ENCODE data around the gene OPN1SW. TPM values are rescaled to one million over a fixed set of nuclear protein-coding genes. Genes with fewer than 3 reads are reported as not detected.
A peak's percentile ranks its signal among the peaks of the same experiment; 100 is the strongest.

Gene OPN1SW
- total and polyA plus RNA-seq, 9 of the 15 experiments (the other 6 are each of a cell fraction or from before 2014, with no cell fraction given) = 0.84 to 1.0 TPM; not detected in 7

DNA sequence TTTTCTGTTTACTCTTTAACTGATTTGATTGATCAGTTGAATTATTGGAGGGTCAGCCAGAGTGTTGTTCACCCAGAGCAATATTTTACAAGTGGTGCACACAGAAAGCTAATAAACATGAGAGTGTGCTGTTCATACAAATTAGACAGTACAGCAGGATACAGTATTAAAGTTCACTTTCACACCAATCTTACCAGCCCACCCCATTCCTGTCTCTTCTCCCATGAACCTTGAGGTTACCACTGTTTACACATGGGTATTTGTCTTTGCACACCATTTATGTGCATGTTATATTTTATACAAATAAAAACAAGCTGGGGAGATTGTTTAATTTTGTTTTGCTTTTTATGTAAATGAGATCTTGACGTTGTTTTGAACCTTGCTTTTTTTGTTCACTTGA, 29.9 kb downstream of the OPN1SW start:
- Histone ChIP-seq H3K36me3 (ENCODE audit: control insufficient read depth, insufficient read depth, low read length) (peaks cover 93% of the 10 kb centered on the region), H3K27me3 (ENCODE audit: control insufficient read depth in 2 of 2, insufficient read depth in 2 of 2, low read length in 2 of 2) (no peaks in the 10 kb centered on the region), H3K9ac (ENCODE audit: insufficient read depth in 1 of 2, low read depth in 2 of 2, low read length in 2 of 2) (no peak overlapping the region), H3K4me2 (ENCODE audit: insufficient read depth, low read length) (no peak overlapping the region), H3K27ac (ENCODE audit: extremely low read depth, low read depth, low read length) (no peak overlapping the region), H3K9me3 (replicated peaks; ENCODE audit: control insufficient read depth, insufficient read depth, low read depth, low read length) (no peaks in the 10 kb centered on the region), H3K9me1 (ENCODE audit: control insufficient read depth, insufficient read depth, low read length) (peaks cover 5% of the 10 kb centered on the region), H3K4me1 (replicated peaks in 1 of 2; ENCODE audit: control insufficient read depth in 2 of 2, insufficient read depth in 2 of 2, low read length in 2 of 2) (peaks cover 9 to 43% of the 10 kb centered on the region in 2 experiments; a peak in 4 of 5 replicates), H3K79me2 (ENCODE audit: control insufficient read depth, insufficient read depth, low read length) (peaks cover 98% of the 10 kb centered on the region), H2AFZ (ENCODE audit: low read depth, low read length) (no peak overlapping the region), H3K4me3 (no peak overlapping the region), H4K20me1 (replicated peaks; ENCODE audit: control insufficient read depth, insufficient read depth, low read length) (peaks cover 65% of the 10 kb centered on the region)
- in situ Hi-C loops (cut with MboI) = no loop called here
- POLR2A ChIA-PET = interaction anchor here (0.5 to 1.5 kb wide), 9 partner anchors 9 to 608 kb away, joined by 3 to 6 read pairs (median 4); partner anchors contain the start of gene AHCYL2
- ATAC-seq (no peak), FAIRE-seq (no peak), DNase-seq (ENCODE audit: extremely low read depth in 1 of 4, low spot score in 3 of 4) (no peak)
- CTCF ChIA-PET (ENCODE audit: low intra/inter-chr PET ratio) = no interaction called here
- 68% methylated on average over 1 of the region's 1 CpG for WGBS (ENCODE audit: insufficient coverage, low coverage, missing lambda C conversion rate)
- no TSS peak for BruUV-seq (replicated peaks)
- TF ChIP-seq ZNF384 (IDR thresholded peaks at IDR 0.05; ENCODE audit: low read depth, low read length) (no peak), PHB (CRISPR knock-in tag; IDR thresholded peaks at IDR 0.05) (no peak), CREB1 (IDR thresholded peaks at IDR 0.05) (no peak), CREB1 (CRISPR knock-in tag; IDR thresholded peaks at IDR 0.05) (no peak), ZC3H8 (IDR thresholded peaks at IDR 0.05) (no peak), ARID1B (IDR thresholded peaks at IDR 0.05) (no peak)
- intact Hi-C loops (cut with micrococcal nuclease) = no loop called here

DNA sequence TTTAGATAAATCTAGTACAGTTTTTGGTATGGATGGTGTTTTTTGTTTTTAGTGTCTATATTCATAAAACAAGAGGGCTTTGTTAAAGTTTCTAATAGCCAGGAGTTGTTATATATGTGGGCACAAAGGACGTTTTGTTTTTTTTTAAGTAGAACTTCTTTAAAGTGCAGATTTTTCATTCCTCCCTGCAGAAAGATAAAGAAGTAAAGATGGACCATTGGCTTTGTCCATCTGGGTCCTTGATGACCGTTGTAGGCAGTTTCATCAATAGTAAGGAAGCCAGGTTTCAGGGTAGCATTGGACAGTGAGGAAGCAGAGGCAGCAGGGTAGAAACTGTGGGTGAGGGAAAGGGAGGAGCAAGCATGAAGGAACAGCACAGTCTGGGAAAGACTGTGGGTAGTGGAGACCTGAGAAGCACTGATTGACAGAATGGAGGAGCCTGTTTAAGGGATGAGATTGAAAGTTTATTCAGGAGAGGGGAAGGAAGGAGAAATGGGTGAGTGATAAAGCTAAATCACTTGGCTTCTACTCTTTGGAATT, 31.2 kb downstream of the OPN1SW start:
- H3K9me1 ChIP-seq (ENCODE audit: control insufficient read depth, insufficient read depth, low read length) = peaks cover 5% of the 10 kb centered on the region
- H3K4me3 ChIP-seq = no peak overlapping the region
- H2AFZ ChIP-seq (ENCODE audit: low read depth, low read length) = no peak overlapping the region
- H4K20me1 ChIP-seq (replicated peaks; ENCODE audit: control insufficient read depth, insufficient read depth, low read length) = peaks cover 77% of the 10 kb centered on the region
- ATAC-seq (no peak), DNase-seq (ENCODE audit: extremely low read depth in 1 of 4, low spot score in 3 of 4) (no peak), FAIRE-seq (no peak)
- peaks cover 100% of the 10 kb centered on the region for H3K79me2 ChIP-seq (ENCODE audit: control insufficient read depth, insufficient read depth, low read length)
- CTCF ChIA-PET (ENCODE audit: low intra/inter-chr PET ratio) = no interaction called here
- POLR2A ChIA-PET = interaction anchor here (1.0 kb wide), 1 partner anchor 12 kb away, joined by 3 read pairs; no protein-coding TSS in a partner anchor
- H3K4me1 ChIP-seq (replicated peaks in 1 of 2; ENCODE audit: control insufficient read depth in 2 of 2, insufficient read depth in 2 of 2, low read length in 2 of 2) = peaks cover 10 to 46% of the 10 kb centered on the region in 2 experiments
- no peak overlapping the region; the same call in 1 of the 2 replicates for H3K4me2 ChIP-seq (ENCODE audit: insufficient read depth, low read length)
- no peak overlapping the region for H3K27ac ChIP-seq (ENCODE audit: extremely low read depth, low read depth, low read length)
- H3K9me3 ChIP-seq (replicated peaks; ENCODE audit: control insufficient read depth, insufficient read depth, low read depth, low read length) = no peaks in the 10 kb centered on the region
- WGBS (ENCODE audit: insufficient coverage, low coverage, missing lambda C conversion rate) = 50% methylated on average over 2 of the region's 2 CpGs
- BruUV-seq (replicated peaks) = no TSS peak
- in situ Hi-C loops (cut with MboI) (no loop called here), intact Hi-C loops (cut with micrococcal nuclease) (no loop called here)
- H3K36me3 ChIP-seq (ENCODE audit: control insufficient read depth, insufficient read depth, low read length) = peaks cover 86% of the 10 kb centered on the region
- H3K27me3 ChIP-seq (ENCODE audit: control insufficient read depth in 2 of 2, insufficient read depth in 2 of 2, low read length in 2 of 2) = no peaks in the 10 kb centered on the region
- no peak overlapping the region; a peak in 1 of 4 replicates for H3K9ac ChIP-seq (ENCODE audit: insufficient read depth in 1 of 2, low read depth in 2 of 2, low read length in 2 of 2)
- 0 out of 2 replicates have a peak, but pooled peaks have one; percentile 9 for TF ChIP-seq NFIC (IDR thresholded peaks at IDR 0.05)
- peak in 1 of 2 experiments; percentile 34; a peak in 1 of 4 replicates for TF ChIP-seq HDAC1 (IDR thresholded peaks at IDR 0.05)
- TF ChIP-seq EHMT2 (IDR thresholded peaks at IDR 0.05) = peak; percentile 11; the same call in 1 of the 2 replicates
- TF ChIP-seq POLR2B (IDR thresholded peaks at IDR 0.05; ENCODE audit: low read depth, partially characterized antibody) = peak; percentile 42
- peak; percentile 47 for TF ChIP-seq SUPT5H (IDR thresholded peaks at IDR 0.05)
- no peak for TF ChIP-seq OTX1 (CRISPR knock-in tag; IDR thresholded peaks at IDR 0.05)
- TF ChIP-seq, protein P1, sequence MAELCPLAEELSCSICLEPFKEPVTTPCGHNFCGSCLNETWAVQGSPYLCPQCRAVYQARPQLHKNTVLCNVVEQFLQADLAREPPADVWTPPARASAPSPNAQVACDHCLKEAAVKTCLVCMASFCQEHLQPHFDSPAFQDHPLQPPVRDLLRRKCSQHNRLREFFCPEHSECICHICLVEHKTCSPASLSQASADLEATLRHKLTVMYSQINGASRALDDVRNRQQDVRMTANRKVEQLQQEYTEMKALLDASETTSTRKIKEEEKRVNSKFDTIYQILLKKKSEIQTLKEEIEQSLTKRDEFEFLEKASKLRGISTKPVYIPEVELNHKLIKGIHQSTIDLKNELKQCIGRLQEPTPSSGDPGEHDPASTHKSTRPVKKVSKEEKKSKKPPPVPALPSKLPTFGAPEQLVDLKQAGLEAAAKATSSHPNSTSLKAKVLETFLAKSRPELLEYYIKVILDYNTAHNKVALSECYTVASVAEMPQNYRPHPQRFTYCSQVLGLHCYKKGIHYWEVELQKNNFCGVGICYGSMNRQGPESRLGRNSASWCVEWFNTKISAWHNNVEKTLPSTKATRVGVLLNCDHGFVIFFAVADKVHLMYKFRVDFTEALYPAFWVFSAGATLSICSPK (IDR thresholded peaks at IDR 0.05; ENCODE audit: borderline replicate concordance) = no peak
- TF ChIP-seq ZBTB26 (CRISPR knock-in tag; IDR thresholded peaks at IDR 0.05) = 0 out of 2 replicates have a peak, but pooled peaks have one; percentile 31

All from K562 (cell line).